ENCODE results near the gene TMED9. TPM values are rescaled to one million over a fixed set of nuclear protein-coding genes. Genes with fewer than 3 reads are reported as not detected.

TMED9 gene
- total RNA-seq, 1 experiment from 2014 or later: 156 TPM

DNA sequence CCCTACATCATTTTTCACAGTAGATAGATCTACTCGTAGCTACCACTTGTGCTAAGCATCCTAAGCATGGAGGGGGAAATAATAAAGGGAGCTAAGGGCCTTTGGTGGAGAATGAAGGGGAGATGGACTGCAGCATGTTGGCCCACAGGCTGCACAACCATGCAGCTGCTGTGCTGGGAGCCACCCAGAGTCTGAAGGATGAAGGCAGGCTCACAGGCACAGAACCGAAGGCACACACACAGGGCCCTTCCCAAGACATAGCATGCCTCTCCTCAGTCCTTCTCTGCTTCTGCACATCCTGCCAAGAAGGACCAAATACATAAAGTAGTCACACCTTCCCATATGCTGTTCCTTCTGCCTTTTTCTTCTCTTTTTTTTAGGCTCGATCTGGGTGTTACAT lies 44.3 kb upstream of the TMED9 start:
- Histone ChIP-seq H3K79me1 (ENCODE audit: insufficient read depth, low read depth, low read length, poor library complexity, severe bottlenecking) (peaks cover 8% of the 10 kb centered on the region), H4K8ac (replicated peaks; ENCODE audit: insufficient read length, low read depth, low read length) (no peak overlapping the region), H4K20me1 (ENCODE audit: control insufficient read depth, insufficient read depth, insufficient read length) (no peaks in the 10 kb centered on the region), H2BK5ac (ENCODE audit: insufficient read length, low read length) (no peak overlapping the region), H3K4ac (ENCODE audit: low read depth, low read length) (no peak overlapping the region), H4K91ac (ENCODE audit: insufficient read length, low read depth, low read length) (no peak overlapping the region), H3K9me3 (ENCODE audit: control insufficient read depth, low read depth, low read length) (no peaks in the 10 kb centered on the region), H3T11ph (ENCODE audit: low read length) (no peak overlapping the region), H3K23me2 (ENCODE audit: insufficient read length, low read depth, low read length, poor library complexity, severe bottlenecking) (no peaks in the 10 kb centered on the region), H3K9ac (ENCODE audit: extremely low read depth, insufficient read length, low read length) (no peak overlapping the region), H4K5ac (ENCODE audit: insufficient read length, low read depth, low read length) (no peak overlapping the region), H3K4me2 (ENCODE audit: insufficient read depth, insufficient read length, low read length) (no peak overlapping the region), H3K18ac (ENCODE audit: insufficient read length, low read depth, low read length) (no peak overlapping the region), H3K4me1 (ENCODE audit: insufficient read depth, low read length) (peaks cover under 1% of the 10 kb centered on the region; the same call in 1 of the 2 replicates), H2BK20ac (ENCODE audit: low read depth, low read length, poor library complexity, severe bottlenecking) (no peak overlapping the region), H2BK12ac (ENCODE audit: insufficient read length, low read depth, low read length) (no peak overlapping the region), H2BK120ac (ENCODE audit: low read depth, low read length, poor library complexity, severe bottlenecking) (no peak overlapping the region), H2BK15ac (ENCODE audit: low read depth, low read length) (no peak overlapping the region), H3K79me2 (ENCODE audit: insufficient read depth, low read length) (peaks cover 8% of the 10 kb centered on the region; the same call in 1 of the 2 replicates), H2AFZ (ENCODE audit: low read length) (no peak overlapping the region), H3K56ac (ENCODE audit: insufficient read length, low read depth, low read length) (no peak overlapping the region), H3K27me3 (ENCODE audit: insufficient read depth, low read length) (no peaks in the 10 kb centered on the region), H3K27ac (ENCODE audit: insufficient read length, low read depth, low read length) (no peak overlapping the region), H3K23ac (ENCODE audit: insufficient read length, low read depth, low read length) (no peak overlapping the region), H3K14ac (ENCODE audit: insufficient read depth, low read length) (no peak overlapping the region), H2AK5ac (ENCODE audit: insufficient read length, low read length) (no peak overlapping the region)
- WGBS (ENCODE audit: extremely low coverage, insufficient read length, low lambda C conversion rate): no CpG with 5 or more reads among the region's 3 CpGs
- TF ChIP-seq, protein P1, sequence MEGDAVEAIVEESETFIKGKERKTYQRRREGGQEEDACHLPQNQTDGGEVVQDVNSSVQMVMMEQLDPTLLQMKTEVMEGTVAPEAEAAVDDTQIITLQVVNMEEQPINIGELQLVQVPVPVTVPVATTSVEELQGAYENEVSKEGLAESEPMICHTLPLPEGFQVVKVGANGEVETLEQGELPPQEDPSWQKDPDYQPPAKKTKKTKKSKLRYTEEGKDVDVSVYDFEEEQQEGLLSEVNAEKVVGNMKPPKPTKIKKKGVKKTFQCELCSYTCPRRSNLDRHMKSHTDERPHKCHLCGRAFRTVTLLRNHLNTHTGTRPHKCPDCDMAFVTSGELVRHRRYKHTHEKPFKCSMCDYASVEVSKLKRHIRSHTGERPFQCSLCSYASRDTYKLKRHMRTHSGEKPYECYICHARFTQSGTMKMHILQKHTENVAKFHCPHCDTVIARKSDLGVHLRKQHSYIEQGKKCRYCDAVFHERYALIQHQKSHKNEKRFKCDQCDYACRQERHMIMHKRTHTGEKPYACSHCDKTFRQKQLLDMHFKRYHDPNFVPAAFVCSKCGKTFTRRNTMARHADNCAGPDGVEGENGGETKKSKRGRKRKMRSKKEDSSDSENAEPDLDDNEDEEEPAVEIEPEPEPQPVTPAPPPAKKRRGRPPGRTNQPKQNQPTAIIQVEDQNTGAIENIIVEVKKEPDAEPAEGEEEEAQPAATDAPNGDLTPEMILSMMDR (conservative IDR thresholded peaks at IDR 0.05): no peak
- Mint-ChIP-seq H3K27me3 (ENCODE audit: low read depth) (no peaks in the 10 kb centered on the region), H3K4me3 (no peak overlapping the region), H3K27ac (peak overlapping the region in 1 of 3 experiments; percentile 36; a peak in 1 of 7 replicates), H3K9me3 (no peaks in the 10 kb centered on the region), H3K36me3 (ENCODE audit: insufficient read depth in 1 of 3, low read depth in 3 of 3) (peaks cover 9 to 27% (median 21%) of the 10 kb centered on the region in 3 experiments), H3K4me1 (peaks cover 9 to 10% of the 10 kb centered on the region in 2 experiments)
- no peak for DNase-seq
